ENCODE measurements around the gene EGFR.

Gene EGFR

GRCh38 chr7:55121249-55121648 lies 102.4 kb downstream of the EGFR start:
- no peak overlapping the region for H3K4me3 ChIP-seq (ENCODE audit: low read depth, low read length)

DNA sequence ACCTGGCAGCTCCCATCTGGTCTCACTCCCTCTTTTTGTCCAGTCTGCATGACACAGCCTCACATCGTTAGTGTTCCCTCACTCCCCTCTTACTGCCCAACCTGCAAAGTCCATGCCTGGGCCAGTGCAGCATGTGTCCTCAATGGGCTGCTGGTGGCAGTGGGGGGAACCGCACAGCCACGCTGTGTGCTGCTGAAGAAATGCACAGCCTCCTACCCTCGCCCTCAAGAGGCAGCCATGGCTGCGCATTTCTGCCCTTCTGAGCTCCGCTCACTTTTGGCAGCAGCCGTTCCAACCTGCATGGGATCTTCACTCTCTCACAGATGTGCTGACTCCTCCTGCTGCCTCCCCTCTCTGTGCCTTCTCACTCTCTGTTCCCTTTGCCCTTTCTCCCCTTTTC lies 103.4 kb downstream of the EGFR start:
- H3K4me3 ChIP-seq (ENCODE audit: low read depth, low read length): no peak overlapping the region

GRCh38 chr7:55124989-55125875 lies 106.4 kb downstream of the EGFR start:
- no peak overlapping the region for H3K4me3 ChIP-seq (ENCODE audit: low read depth, low read length)

DNA sequence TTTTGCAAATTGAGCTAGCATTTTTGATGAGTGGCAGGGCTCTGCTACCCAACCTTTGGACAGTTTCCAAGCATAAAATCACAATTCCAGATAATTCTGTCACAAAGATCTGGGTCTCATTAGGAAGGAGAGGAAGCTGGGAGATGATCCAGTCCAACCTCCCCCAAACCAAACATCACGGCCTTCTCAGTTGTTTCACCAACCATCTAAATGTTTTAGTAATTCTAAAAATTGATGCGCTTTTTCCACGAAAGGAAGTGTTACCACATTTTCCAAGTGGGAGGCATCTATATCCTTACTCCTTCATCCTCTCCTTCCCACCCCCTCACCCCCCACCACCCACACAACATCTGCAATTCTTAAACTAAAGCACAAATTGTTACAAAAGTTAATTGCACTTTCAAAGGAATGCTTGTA lies 108.3 kb downstream of the EGFR start:
- no peak overlapping the region for H3K4me3 ChIP-seq (ENCODE audit: low read depth, low read length)

DNA sequence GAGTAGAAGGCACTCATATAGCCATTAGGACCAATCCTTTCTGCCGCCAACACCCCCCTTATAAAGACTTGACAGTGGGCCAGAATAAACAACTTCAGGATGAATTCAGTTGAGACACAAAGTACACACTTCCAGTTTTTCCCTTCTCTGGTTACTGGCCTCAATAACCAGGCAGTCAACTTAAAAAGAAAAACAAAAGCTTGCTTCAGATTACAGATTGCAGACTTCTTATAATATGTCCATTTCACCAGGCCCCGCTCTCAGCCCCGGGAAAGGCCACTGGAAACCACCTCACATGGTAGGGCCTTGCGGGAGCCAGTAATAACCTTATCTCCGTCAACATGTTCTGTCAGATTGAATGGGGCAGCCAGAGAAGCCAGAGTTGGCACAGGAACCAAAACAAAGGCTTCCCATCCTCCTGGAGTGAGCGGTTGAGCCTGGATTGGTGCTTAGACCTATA lies 108.8 kb downstream of the EGFR start:
- no peak overlapping the region for H3K4me3 ChIP-seq (ENCODE audit: low read depth, low read length)

DNA sequence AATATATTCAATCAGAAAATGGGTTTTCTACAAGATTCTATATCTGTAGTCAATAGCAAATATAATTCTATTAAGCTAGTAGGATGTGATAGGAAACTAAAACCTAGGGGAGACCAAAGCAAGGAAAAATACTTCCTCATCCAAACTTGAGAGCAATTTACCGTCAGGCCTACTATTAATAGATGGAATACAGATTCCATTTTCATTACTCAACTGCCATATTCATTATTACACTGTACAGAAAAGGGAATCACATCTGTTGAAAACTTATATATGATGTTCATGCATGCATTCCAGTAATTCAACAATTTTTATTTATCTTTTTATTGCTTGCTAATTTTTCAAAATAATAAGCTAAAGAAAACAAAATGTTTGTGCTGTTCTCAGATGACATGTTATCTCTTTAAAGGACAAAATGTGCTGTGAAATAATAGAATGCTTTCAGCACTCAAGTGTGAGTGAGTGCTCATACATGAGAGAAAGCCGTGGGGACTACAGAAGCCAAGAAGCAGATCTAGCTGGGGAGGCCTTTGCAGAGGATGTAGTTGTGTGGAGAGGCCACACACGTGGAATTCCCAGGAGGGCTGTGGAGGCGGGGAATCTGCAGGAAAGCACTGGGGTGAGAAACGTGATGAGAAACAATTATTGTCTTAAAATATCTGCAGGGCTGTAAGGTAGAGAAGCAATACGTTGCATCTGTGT lies 110.0 kb downstream of the EGFR start:
- no peak overlapping the region for H3K4me3 ChIP-seq (ENCODE audit: low read depth, low read length)

DNA sequence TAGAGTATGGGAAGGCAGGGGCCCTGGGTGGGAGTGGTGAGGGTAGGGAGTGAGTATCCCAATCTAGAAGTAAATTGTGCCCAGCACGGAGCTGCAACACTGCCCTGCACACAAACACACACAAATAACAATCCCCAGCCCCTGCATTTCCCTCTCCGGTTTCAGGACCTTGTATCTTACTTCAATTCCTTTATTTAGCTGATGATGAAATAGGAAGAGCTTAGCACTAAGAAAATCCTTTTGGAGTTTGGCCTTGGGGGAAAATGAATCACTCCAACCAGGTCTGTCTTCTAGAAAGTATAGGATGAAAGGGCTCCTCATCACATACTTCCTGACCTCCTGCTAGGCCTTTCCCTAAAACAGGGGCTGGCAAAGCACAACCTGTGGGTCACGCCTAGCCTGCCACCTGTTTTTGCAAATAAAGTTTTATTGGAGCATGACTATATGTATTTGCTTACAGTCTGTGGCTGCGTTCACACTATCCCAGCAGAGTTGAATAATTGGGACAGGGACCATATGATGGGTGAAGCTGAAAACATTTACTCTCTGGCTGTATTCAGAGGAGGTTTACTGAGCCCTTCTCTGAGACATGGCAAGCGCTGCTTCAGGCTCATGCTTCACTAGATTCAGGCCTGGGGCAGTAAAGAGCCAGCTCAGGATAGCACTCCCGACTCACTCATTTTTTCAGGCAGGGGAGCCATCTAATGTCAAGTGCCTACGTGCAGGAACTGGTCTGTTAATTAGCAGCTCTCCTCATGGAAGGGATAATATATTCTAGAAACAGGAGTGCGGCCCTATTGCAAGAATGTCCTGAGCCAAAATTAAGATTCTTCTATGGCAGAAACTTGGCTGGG lies 111.0 kb downstream of the EGFR start:
- no peak overlapping the region for H3K4me3 ChIP-seq (ENCODE audit: low read depth, low read length)

DNA sequence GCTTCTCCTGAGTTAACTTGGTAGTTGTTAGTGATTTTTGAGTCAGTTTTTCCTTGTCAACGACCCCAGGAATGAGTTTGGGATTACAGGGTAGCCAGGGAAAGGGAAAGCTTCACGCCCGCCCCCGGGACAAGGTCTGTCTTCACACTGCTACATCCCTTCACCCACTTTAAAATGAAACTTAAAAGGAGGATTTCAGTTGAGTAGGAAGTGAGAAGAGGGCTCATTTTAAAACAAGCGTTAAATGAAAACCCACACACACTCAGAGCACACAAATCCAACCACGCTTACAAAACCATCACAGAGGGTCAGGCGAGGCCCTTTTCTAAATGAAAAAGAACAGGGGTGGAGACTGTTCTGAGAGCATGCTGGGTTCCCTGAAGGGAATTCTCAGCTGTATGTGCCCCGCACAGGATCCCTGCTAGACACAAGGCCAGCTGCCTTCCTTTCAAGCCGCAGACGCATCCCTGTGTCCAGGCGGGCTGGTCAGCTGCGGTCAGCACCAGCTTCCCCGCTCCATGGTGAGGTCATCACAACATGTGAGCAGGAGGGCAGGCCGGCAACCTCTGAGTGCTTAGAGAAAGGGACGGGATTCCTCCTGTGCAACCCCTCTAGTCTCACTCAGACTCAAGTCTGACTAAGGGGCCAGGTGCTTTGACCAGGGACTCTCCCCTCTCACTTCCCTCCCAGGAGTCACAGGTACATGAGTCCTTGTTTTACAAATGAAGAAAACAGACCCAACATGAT lies 111.8 kb downstream of the EGFR start:
- no peak overlapping the region for H3K4me3 ChIP-seq (ENCODE audit: low read depth, low read length)

- H3K4me3 ChIP-seq (ENCODE audit: low read depth, low read length): no peak overlapping the region
Observed at GRCh38 chr7:55131142-55131929, 112.5 kb downstream of the EGFR start.

GRCh38 chr7:55132550-55132889 lies 113.7 kb downstream of the EGFR start:
- H3K4me3 ChIP-seq (ENCODE audit: low read depth, low read length): no peak overlapping the region

DNA sequence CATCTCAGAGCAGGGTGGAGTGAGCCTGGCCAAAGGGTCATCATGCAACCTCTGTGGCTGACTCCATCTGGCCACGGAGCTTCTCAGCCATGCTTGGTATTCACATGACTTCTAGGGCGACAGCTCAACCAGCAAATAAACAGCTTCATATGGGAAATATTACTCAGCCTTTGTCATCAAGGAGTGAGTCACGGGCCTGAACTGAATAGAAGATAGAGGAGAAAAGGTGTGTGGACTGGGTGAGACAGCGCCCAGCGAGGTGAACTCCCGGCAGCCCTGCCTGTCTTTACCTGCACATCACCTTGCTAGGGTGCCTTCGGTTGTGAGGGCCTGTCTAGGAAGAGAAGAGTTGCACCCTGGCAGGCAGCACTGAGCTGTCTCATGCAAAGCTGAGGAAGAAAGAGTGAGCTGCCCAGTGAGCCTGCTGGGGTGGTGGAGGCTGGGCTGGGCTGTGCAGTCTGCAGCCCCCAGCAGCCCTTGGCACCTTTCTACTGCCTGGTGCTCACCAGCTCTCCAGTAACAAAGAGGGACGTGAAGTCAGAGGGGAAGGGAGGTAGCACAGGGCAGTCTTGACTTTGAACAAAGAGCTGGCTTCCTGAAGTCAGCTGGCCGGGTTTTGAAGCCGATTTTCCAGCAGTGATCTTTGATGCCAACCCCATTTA lies 114.2 kb downstream of the EGFR start:
- H3K4me3 ChIP-seq (ENCODE audit: low read depth, low read length): no peak overlapping the region

- H3K4me3 ChIP-seq (ENCODE audit: low read depth, low read length): no peak overlapping the region
Observed at GRCh38 chr7:55133630-55134358, 115.0 kb downstream of the EGFR start.

DNA sequence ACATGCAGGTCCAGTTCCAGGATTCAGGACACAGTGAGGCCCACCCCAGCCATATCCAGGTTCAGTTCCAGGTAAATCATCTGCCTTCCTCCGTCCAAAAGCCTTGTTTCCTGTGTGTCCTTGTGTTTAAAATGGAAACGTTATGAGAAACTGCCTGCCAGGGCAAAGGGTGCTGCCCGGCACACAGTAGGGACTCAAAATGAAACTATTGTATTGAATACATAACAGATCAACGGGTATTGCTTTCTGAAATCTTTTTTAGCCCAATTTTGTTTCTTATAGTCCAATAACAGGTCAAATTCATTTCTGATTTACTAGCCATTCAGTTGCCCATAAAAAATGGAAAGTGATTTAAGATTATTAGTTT lies 115.5 kb downstream of the EGFR start:
- H3K4me3 ChIP-seq (ENCODE audit: low read depth, low read length): no peak overlapping the region

DNA sequence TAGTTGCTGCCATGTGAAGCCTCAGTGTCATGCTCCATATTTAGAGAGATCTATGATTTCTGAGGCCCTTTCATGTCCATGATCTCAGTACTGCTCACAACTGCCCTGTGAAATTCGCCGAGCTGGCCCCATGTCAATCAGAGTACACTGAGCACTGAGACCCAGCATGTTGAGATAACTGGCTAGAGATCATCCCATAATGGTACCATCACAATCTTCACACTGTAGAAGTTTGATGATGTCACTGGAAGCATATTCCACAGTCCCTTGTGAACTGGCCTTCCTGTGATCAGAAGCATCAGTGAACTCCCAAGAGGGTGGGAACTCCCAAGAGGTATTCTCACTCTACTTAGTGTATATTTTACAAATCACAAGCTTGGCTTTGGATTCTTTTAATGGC lies 116.0 kb downstream of the EGFR start:
- no peak overlapping the region for H3K4me3 ChIP-seq (ENCODE audit: low read depth, low read length)

GRCh38 chr7:55135462-55135861 lies 116.6 kb downstream of the EGFR start:
- no peak overlapping the region for H3K4me3 ChIP-seq (ENCODE audit: low read depth, low read length)

DNA sequence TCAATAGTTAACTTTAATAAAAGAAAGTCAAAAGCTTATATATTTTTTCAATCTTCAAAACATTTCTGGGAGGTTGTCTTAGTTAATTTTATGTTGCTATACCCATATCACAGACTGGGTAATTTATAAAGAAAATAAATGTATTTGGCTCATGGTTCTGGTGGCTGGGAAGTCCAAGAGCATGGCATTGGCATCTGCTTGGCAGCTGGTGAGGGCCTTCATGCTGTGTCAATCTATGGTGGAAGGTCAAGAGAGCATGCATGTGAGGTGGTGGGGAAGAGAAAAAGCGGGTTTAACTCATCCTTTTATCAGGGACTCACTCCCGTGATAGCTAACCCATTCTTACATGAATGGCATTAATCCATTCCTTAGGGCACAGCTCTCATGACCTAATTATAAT lies 119.8 kb downstream of the EGFR start:
- H3K4me3 ChIP-seq (ENCODE audit: low read depth, low read length): no peak overlapping the region

GRCh38 chr7:55140221-55140940 lies 121.6 kb downstream of the EGFR start:
- H3K4me3 ChIP-seq (ENCODE audit: low read depth, low read length): no peak overlapping the region

DNA sequence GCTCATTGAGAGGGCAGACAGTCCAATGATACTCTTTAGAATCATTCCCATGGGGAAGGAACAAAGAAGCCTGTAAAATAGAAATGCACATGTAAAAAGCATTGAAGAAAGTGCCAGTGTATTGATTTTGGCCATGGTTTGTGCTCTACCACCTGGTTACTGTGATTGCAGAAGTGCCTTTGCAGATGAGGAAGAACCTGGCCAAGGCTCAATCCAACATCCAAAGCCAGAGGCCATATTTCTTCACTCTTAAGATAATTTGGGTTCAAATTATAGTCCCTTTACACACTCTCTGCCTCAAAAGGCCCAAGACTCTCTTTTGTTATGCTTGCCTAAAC lies 122.1 kb downstream of the EGFR start:
- H3K4me3 ChIP-seq (ENCODE audit: low read depth, low read length): no peak overlapping the region

All from iPS-11a (cell line).